ENCODE results near the gene LDLRAD3. TPM values are rescaled to one million over a fixed set of nuclear protein-coding genes. Genes with fewer than 3 reads are reported as not detected.

Gene LDLRAD3
- total and polyA plus RNA-seq, 7 experiments from 2014 or later, result 0.08 to 6.9 (median 0.41) TPM; not detected in 3

- DNase-seq, result no peak
- Histone ChIP-seq H3K4me1 (ENCODE audit: control insufficient read depth in 2 of 2, insufficient read depth in 2 of 2, low read length in 2 of 2) (no peaks in the 10 kb centered on the region), H3K27me3 (ENCODE audit: control insufficient read depth in 2 of 2, insufficient read depth in 2 of 2, low read length in 2 of 2) (no peaks in the 10 kb centered on the region), H3K36me3 (ENCODE audit: control insufficient read depth in 2 of 3, insufficient read depth in 3 of 3, low read length in 3 of 3) (no peaks in the 10 kb centered on the region), H3K4me3 (ENCODE audit: low read length) (no peak overlapping the region), H3K27ac (ENCODE audit: low read depth, low read length) (no peak overlapping the region), H3K9me3 (ENCODE audit: control insufficient read depth in 2 of 3, low read length in 3 of 3) (no peaks in the 10 kb centered on the region)
- Mint-ChIP-seq H3K4me3 (no peak overlapping the region), H3K4me1 (no peaks in the 10 kb centered on the region), H3K36me3 (peaks cover 0 to 4% (median 0%) of the 10 kb centered on the region in 5 donors), H3K9me3 (peaks cover 0 to 8% (median 3%) of the 10 kb centered on the region in 11 donors), H3K27me3 (peaks cover 4 to 47% (median 21%) of the 10 kb centered on the region in 5 donors), H3K27ac (no peak overlapping the region)
- ChIA-PET POLR2A (no interaction called here), CTCF (no interaction called here)
- intact Hi-C loops (cut with micrococcal nuclease), result no loop called here
- ATAC-seq, result no peak
Measured at GRCh38 chr11:36213393-36213840, 269.6 kb downstream of the LDLRAD3 start.

- no peaks in the 10 kb centered on the region for H3K27me3 ChIP-seq (ENCODE audit: control insufficient read depth in 2 of 2, insufficient read depth in 2 of 2, low read length in 2 of 2)
- H3K9me3 ChIP-seq (ENCODE audit: control insufficient read depth in 2 of 3, low read length in 3 of 3), result peaks cover 0 to 4% (median 0%) of the 10 kb centered on the region in 3 experiments
- Mint-ChIP-seq H3K27ac (no peak overlapping the region), H3K9me3 (peaks cover 0 to 19% (median 5%) of the 10 kb centered on the region in 11 donors), H3K4me1 (no peaks in the 10 kb centered on the region), H3K4me3 (no peak overlapping the region), H3K36me3 (peaks cover 0 to 4% (median 0%) of the 10 kb centered on the region in 5 donors), H3K27me3 (peaks cover 2 to 49% (median 21%) of the 10 kb centered on the region in 5 donors)
- DNase-seq, result no peak
- no peak for ATAC-seq
- intact Hi-C loops (cut with micrococcal nuclease), result no loop called here
- H3K4me3 ChIP-seq (ENCODE audit: low read length), result no peak overlapping the region
- CTCF ChIA-PET, result no interaction called here
- H3K4me1 ChIP-seq (ENCODE audit: control insufficient read depth in 2 of 2, insufficient read depth in 2 of 2, low read length in 2 of 2), result no peaks in the 10 kb centered on the region
- no peaks in the 10 kb centered on the region for H3K36me3 ChIP-seq (ENCODE audit: control insufficient read depth in 2 of 3, insufficient read depth in 3 of 3, low read length in 3 of 3)
- POLR2A ChIA-PET, result no interaction called here
- no peak overlapping the region for H3K27ac ChIP-seq (ENCODE audit: low read depth, low read length)
Measured at GRCh38 chr11:36214480-36214879, 270.6 kb downstream of the LDLRAD3 start.

GRCh38 chr11:36214976-36215692 is 271.3 kb downstream of the LDLRAD3 start:
- Mint-ChIP-seq H3K27ac (no peak overlapping the region), H3K27me3 (peaks cover 2 to 47% (median 22%) of the 10 kb centered on the region in 5 donors), H3K9me3 (peaks cover 4 to 25% (median 7%) of the 10 kb centered on the region in 11 donors), H3K4me3 (no peak overlapping the region), H3K4me1 (no peaks in the 10 kb centered on the region), H3K36me3 (peaks cover 0 to 4% (median 0%) of the 10 kb centered on the region in 5 donors)
- H3K27ac ChIP-seq (ENCODE audit: low read depth, low read length), result no peak overlapping the region
- POLR2A ChIA-PET, result no interaction called here
- intact Hi-C loops (cut with micrococcal nuclease), result no loop called here
- H3K9me3 ChIP-seq (ENCODE audit: control insufficient read depth in 2 of 3, low read length in 3 of 3), result peaks cover 0 to 9% (median 0%) of the 10 kb centered on the region in 3 experiments
- DNase-seq (no peak), ATAC-seq (no peak)
- no peaks in the 10 kb centered on the region for H3K27me3 ChIP-seq (ENCODE audit: control insufficient read depth in 2 of 2, insufficient read depth in 2 of 2, low read length in 2 of 2)
- no peaks in the 10 kb centered on the region for H3K36me3 ChIP-seq (ENCODE audit: control insufficient read depth in 2 of 3, insufficient read depth in 3 of 3, low read length in 3 of 3)
- H3K4me1 ChIP-seq (ENCODE audit: control insufficient read depth in 2 of 2, insufficient read depth in 2 of 2, low read length in 2 of 2), result no peaks in the 10 kb centered on the region
- CTCF ChIA-PET, result no interaction called here
- H3K4me3 ChIP-seq (ENCODE audit: low read length), result no peak overlapping the region

- Histone ChIP-seq H3K27me3 (ENCODE audit: control insufficient read depth in 2 of 2, insufficient read depth in 2 of 2, low read length in 2 of 2) (no peaks in the 10 kb centered on the region), H3K4me3 (ENCODE audit: low read length) (no peak overlapping the region), H3K9me3 (ENCODE audit: control insufficient read depth in 2 of 3, low read length in 3 of 3) (peaks cover 0 to 14% (median 0%) of the 10 kb centered on the region in 3 experiments), H3K4me1 (ENCODE audit: control insufficient read depth in 2 of 2, insufficient read depth in 2 of 2, low read length in 2 of 2) (no peaks in the 10 kb centered on the region), H3K36me3 (ENCODE audit: control insufficient read depth in 2 of 3, insufficient read depth in 3 of 3, low read length in 3 of 3) (no peaks in the 10 kb centered on the region), H3K27ac (ENCODE audit: low read depth, low read length) (no peak overlapping the region)
- Mint-ChIP-seq H3K9me3 (peaks cover 2 to 31% (median 11%) of the 10 kb centered on the region in 11 donors), H3K4me3 (no peak overlapping the region), H3K27me3 (peaks cover 2 to 43% (median 22%) of the 10 kb centered on the region in 5 donors), H3K36me3 (peaks cover 0 to 4% (median 0%) of the 10 kb centered on the region in 5 donors), H3K27ac (no peak overlapping the region), H3K4me1 (no peaks in the 10 kb centered on the region)
- CTCF ChIA-PET, result no interaction called here
- ATAC-seq (no peak), DNase-seq (no peak)
- intact Hi-C loops (cut with micrococcal nuclease), result no loop called here
- POLR2A ChIA-PET, result no interaction called here
Measured at GRCh38 chr11:36215693-36216060, 271.8 kb downstream of the LDLRAD3 start.

- no peaks in the 10 kb centered on the region for H3K36me3 ChIP-seq (ENCODE audit: control insufficient read depth in 2 of 3, insufficient read depth in 3 of 3, low read length in 3 of 3)
- intact Hi-C loops (cut with micrococcal nuclease), result no loop called here
- no peak overlapping the region for H3K4me3 ChIP-seq (ENCODE audit: low read length)
- H3K4me1 ChIP-seq (ENCODE audit: control insufficient read depth in 2 of 2, insufficient read depth in 2 of 2, low read length in 2 of 2), result no peaks in the 10 kb centered on the region
- Mint-ChIP-seq H3K9me3 (peaks cover 2 to 31% (median 11%) of the 10 kb centered on the region in 11 donors), H3K27ac (no peak overlapping the region), H3K36me3 (peaks cover 0 to 4% (median 0%) of the 10 kb centered on the region in 5 donors), H3K4me3 (no peak overlapping the region), H3K4me1 (no peaks in the 10 kb centered on the region), H3K27me3 (peaks cover 2 to 47% (median 22%) of the 10 kb centered on the region in 5 donors)
- ATAC-seq, result no peak
- H3K9me3 ChIP-seq (ENCODE audit: control insufficient read depth in 2 of 3, low read length in 3 of 3), result peaks cover 0 to 14% (median 0%) of the 10 kb centered on the region in 3 experiments
- ChIA-PET POLR2A (no interaction called here), CTCF (no interaction called here)
- H3K27me3 ChIP-seq (ENCODE audit: control insufficient read depth in 2 of 2, insufficient read depth in 2 of 2, low read length in 2 of 2), result no peaks in the 10 kb centered on the region
- DNase-seq, result no peak
- no peak overlapping the region for H3K27ac ChIP-seq (ENCODE audit: low read depth, low read length)
Measured at GRCh38 chr11:36216061-36216615, 272.3 kb downstream of the LDLRAD3 start.

GRCh38 chr11:36218283-36218921 is 274.5 kb downstream of the LDLRAD3 start:
- no peak overlapping the region for H3K27ac ChIP-seq (ENCODE audit: low read depth, low read length)
- Mint-ChIP-seq H3K36me3 (peaks cover 0 to 4% (median 0%) of the 10 kb centered on the region in 5 donors), H3K9me3 (peaks cover 2 to 31% (median 11%) of the 10 kb centered on the region in 11 donors), H3K27me3 (peaks cover 2 to 43% (median 23%) of the 10 kb centered on the region in 5 donors), H3K4me1 (no peaks in the 10 kb centered on the region), H3K27ac (no peak overlapping the region), H3K4me3 (no peak overlapping the region)
- H3K36me3 ChIP-seq (ENCODE audit: control insufficient read depth in 2 of 3, insufficient read depth in 3 of 3, low read length in 3 of 3), result no peaks in the 10 kb centered on the region
- ChIA-PET POLR2A (no interaction called here), CTCF (no interaction called here)
- intact Hi-C loops (cut with micrococcal nuclease), result no loop called here
- no peak for DNase-seq
- no peak overlapping the region for H3K4me3 ChIP-seq (ENCODE audit: low read length)
- peaks cover 0 to 14% (median 0%) of the 10 kb centered on the region in 3 experiments for H3K9me3 ChIP-seq (ENCODE audit: control insufficient read depth in 2 of 3, low read length in 3 of 3)
- no peak for ATAC-seq
- no peaks in the 10 kb centered on the region for H3K4me1 ChIP-seq (ENCODE audit: control insufficient read depth in 2 of 2, insufficient read depth in 2 of 2, low read length in 2 of 2)
- no peaks in the 10 kb centered on the region for H3K27me3 ChIP-seq (ENCODE audit: control insufficient read depth in 2 of 2, insufficient read depth in 2 of 2, low read length in 2 of 2)

Data from naive thymus-derived CD4-positive, alpha-beta T cell (primary cell).